Stimulated activated effector memory CD8-positive, alpha-beta T cell treated with anti-CD3 and anti-CD28 coated beads, Interleukin-12 subunit alpha, Interleukin-12 subunit beta, amount 100 ng/mL, for 72 hours (primary cell): ENCODE results near the gene LRRC51.
"Not testable (repeated sequence)": the region's sequence is repeated elsewhere in the genome, so short reads cannot be mapped to it uniquely, and the experiment has no call there.

Experiments used
- ATAC-seq: fragments of 150-1000 bp; cut with Tn5 transposase; 2 replicates; pipeline ENCODE4 v1.10.0; 2021
- DNase-seq, 2 donors: peaks; one replicate each; pipeline ENCODE4 v3.0.0; 2021 to 2022; ENCODE audit warnings: low spot score in 2 of 2
- H3K27ac Mint-ChIP-seq: one replicate; pipeline ENCODE4 v1.8.0; 2022; ENCODE audit warnings: mild to moderate bottlenecking, mixed read lengths
- H3K36me3 Mint-ChIP-seq: one replicate; pipeline ENCODE4 v1.8.0; 2022; ENCODE audit warnings: mild to moderate bottlenecking, mixed read lengths
- H3K4me1 Mint-ChIP-seq: one replicate; pipeline ENCODE4 v1.8.0; 2022; ENCODE audit warnings: mixed read lengths
- H3K4me3 Mint-ChIP-seq: one replicate; pipeline ENCODE4 v1.8.0; 2022; ENCODE audit warnings: mild to moderate bottlenecking, mixed read lengths
- H3K9me3 Mint-ChIP-seq: one replicate; pipeline ENCODE4 v1.8.0; 2022; ENCODE audit warnings: mixed read lengths

Gene LRRC51

DNA sequence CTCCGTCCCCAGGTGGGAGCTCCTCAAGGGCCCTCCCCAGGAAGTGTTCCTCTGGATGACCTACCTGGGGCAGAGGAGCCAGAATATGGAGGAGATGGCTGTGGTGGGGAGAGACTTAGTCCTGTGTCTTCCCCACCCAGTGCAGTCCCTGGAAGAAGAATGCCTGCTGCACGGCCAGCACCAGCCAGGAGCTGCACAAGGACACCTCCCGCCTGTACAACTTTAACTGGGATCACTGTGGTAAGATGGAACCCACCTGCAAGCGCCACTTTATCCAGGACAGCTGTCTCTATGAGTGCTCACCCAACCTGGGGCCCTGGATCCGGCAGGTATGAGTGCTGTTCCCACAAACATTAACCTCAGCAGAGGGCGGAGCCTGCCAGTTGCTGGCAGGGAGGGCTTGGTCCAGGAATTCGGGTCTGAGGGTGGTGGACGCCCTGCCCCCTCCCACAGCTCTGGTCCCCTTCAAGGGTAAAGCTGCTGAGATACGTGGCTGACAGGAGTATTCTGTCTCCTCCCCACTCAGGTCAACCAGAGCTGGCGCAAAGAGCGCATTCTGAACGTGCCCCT, 58.3 kb downstream of the LRRC51 start:
- H3K4me1 Mint-ChIP-seq, result peaks cover 42% of the 10 kb centered on the region
- ATAC-seq (no peak), DNase-seq (no peak)
- no peaks in the 10 kb centered on the region for H3K9me3 Mint-ChIP-seq
- H3K27ac Mint-ChIP-seq, result no peak overlapping the region
- no peak overlapping the region for H3K4me3 Mint-ChIP-seq
- no peaks in the 10 kb centered on the region for H3K36me3 Mint-ChIP-seq

DNA sequence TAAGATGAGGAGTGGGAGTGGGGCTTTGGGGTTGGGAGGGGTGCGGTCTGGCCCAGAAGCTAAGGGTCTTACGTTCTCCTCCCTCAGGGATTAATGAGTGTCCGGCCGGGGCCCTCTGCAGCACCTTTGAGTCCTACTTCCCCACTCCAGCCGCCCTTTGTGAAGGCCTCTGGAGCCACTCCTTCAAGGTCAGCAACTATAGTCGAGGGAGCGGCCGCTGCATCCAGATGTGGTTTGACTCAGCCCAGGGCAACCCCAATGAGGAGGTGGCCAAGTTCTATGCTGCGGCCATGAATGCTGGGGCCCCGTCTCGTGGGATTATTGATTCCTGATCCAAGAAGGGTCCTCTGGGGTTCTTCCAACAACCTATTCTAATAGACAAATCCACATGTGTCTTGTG, 58.9 kb downstream of the LRRC51 start:
- no peak overlapping the region for H3K4me3 Mint-ChIP-seq
- peak overlapping the region; percentile 83 for H3K27ac Mint-ChIP-seq
- H3K9me3 Mint-ChIP-seq, result no peaks in the 10 kb centered on the region

DNA sequence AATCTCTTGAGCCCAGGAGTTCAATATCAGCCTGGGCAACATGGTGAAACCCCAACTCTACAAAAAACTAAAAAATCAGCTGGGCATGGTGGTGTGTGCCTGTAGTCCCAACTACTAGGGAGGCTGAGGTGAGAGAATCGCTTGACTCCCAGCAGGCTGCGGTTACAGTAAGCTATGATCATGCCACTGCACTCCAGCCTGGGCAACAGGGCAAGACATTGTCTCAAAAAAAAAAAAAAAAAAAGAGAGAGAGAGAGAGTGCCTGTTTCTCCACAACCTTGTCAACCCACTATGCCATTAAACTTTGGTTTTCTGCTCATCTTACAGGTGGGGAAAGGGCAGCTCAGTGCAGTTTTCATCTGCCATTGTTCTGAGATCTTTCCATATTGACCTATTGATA, 60.0 kb downstream of the LRRC51 start:
- DNase-seq, result no peak
- Mint-ChIP-seq H3K4me1 (peaks cover 44% of the 10 kb centered on the region), H3K9me3 (no peaks in the 10 kb centered on the region), H3K4me3 (peak overlapping the region; percentile 50), H3K27ac (no peak overlapping the region), H3K36me3 (no peaks in the 10 kb centered on the region)
- ATAC-seq, result peak; percentile 34

More for the DNA sequence above, 58.9 kb downstream of the LRRC51 start:
- DNase-seq, result no peak
- no peak for ATAC-seq
- Mint-ChIP-seq H3K36me3 (no peaks in the 10 kb centered on the region), H3K4me1 (peaks cover 44% of the 10 kb centered on the region)

DNA sequence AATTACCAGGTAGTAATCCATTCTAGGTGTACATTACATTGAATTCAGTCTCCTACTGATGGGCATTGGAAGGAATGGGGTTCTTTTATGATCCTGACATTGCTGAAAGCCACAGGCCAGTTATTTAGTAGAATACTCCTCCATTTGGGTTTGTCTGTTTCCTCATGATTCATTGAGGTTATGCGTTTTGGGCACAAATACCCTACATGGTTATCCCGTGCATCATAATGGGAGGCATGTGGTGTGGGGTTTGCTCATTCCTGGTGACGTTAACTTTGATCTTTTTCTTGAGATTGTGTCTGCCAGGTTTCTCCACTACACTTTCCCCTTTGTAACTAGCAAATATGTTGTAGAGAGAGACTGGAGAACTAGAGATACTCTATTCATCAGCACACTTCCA, 60.4 kb downstream of the LRRC51 start:
- Mint-ChIP-seq H3K36me3 (no peaks in the 10 kb centered on the region), H3K4me1 (peaks cover 43% of the 10 kb centered on the region), H3K27ac (no peak overlapping the region), H3K4me3 (peak overlapping the region; percentile 50), H3K9me3 (no peaks in the 10 kb centered on the region)
- peak; percentile 96 for ATAC-seq
- peak; percentile 16 to 73 for DNase-seq

DNA sequence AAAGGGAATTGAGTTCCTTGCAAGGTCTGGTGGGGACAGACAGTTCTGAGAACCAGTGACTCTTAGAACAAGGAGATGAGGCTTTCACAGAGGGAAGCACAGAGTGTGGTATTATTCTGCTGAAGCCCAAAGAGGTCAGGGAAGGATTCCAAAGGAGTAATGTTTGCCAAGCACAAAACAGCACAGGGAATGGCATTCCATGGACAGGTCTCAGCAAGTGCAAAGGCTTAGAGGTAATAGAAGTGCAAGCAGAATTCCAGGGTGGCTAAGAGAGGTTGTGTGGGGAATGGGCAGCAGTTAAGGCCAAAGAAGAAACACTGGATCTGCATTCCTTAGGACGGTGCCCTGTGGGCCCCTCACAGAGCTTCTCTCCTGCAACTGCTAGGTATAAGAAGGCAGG, 61.4 kb downstream of the LRRC51 start:
- H3K36me3 Mint-ChIP-seq, H3K9me3 Mint-ChIP-seq, DNase-seq, ATAC-seq: not testable (repeated sequence)
- Mint-ChIP-seq H3K4me1 (peaks cover 33% of the 10 kb centered on the region), H3K4me3 (peak overlapping the region; percentile 50), H3K27ac (peak overlapping the region; percentile 29)

DNA sequence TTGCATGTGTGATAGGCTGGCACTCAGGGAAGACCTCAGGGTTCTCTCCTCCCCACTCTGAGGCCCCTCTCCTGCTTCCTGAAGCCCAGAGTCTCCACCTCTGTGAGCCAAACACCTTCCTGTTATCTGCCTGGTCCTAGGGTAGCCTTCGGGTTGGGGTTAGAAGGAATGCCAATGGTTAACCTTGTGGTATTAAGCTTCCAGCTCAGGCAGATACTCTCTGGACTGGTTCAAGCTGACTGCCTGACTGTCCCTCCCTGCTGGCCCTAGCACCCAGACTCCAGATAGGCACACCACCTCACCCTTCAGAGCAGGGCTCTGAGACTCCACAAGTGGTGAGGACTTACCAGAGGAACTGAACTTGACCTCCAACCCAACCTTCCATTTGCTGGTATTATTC, 61.9 kb downstream of the LRRC51 start:
- not testable (repeated sequence) for H3K4me3 Mint-ChIP-seq, ATAC-seq, H3K9me3 Mint-ChIP-seq, DNase-seq, H3K36me3 Mint-ChIP-seq
- Mint-ChIP-seq H3K4me1 (peaks cover 31% of the 10 kb centered on the region), H3K27ac (peak overlapping the region; percentile 29)

DNA sequence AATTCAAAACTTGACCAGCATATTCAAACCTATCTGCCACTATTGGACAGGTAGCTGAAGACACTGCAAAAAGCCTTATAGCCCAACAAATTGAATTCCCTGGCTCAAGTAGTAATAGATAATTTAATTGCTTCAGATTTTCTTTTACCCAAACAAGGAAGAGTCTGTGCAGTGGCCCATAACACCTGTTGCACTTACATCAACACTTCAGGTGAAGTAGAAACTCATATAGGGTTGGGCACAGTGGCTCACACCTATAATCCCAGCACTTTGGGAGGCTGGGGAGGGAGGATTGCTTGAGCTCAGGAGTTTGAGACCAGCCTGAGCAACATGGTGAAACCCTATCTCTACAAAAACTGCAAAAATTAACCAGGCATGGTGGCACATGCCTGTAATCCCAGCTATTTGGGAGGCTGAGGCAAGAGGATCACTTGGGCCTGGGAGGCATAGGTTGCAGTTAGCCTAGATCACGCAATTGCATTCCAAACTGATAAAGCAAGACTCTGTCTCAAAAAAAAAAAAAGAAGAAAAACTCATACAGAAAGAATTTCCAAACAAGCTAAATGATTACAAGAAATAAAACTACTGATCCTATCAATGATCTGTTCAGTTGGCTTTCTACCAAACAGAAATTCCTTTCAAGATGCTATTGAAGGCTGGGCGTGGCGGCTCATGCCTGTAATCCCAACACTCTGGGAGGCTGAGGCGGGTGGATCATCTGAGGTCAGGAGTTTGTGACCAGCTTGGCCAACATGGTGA, 64.3 kb downstream of the LRRC51 start:
- ATAC-seq (no peak), DNase-seq (no peak)
- H3K4me3 Mint-ChIP-seq, result no peak overlapping the region
- no peak overlapping the region for H3K27ac Mint-ChIP-seq
- peaks cover 27% of the 10 kb centered on the region for H3K4me1 Mint-ChIP-seq
- H3K9me3 Mint-ChIP-seq, result no peaks in the 10 kb centered on the region
- no peaks in the 10 kb centered on the region for H3K36me3 Mint-ChIP-seq
